Glomerular visceral epithelial cell (primary cell): ENCODE measurements around the gene CANT1.
"Not testable (repeated sequence)": the region's sequence is repeated elsewhere in the genome, so short reads cannot be mapped to it uniquely, and the experiment has no call there.

ENCODE experiments used
- DNase-seq: peaks from one replicate; pipeline ENCODE4 v3.0.0-alpha.2; 2016; ENCODE audit errors: extremely low spot score

The CANT1 gene

DNA sequence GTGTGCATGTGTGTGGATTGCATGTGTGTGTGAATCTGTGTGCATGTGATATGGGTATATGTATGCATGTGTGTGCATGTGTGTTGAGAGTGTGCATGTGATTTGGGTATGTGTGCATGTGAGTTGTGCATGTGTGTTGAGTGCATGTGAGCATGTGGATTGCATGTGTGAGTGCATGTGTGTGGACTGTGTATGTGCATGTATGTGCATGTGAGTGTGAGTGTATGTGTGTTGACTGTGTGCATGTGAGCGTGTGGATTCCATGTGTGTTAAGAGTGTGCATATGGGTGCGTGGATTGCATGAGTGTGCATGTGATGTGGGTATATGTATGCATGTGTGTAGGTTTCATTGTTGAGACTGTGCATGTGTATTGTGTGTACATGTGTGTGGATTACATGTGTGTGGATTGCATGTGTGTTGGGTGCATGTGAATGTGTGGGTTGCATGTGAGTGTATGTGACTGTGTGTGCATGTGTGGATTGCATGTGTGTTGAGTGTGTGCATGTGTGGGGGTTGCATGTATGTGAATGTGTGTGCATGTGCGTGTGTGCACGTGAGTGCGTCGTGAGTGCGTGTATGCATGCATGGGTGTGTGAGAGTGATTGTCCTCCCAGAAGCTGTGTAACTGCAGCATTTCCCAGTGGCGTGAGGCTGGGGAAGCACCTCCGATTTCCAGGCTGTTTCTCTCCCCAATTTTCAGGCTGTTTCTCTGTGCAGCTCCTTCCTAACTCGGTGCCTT is 33.8 kb upstream of the CANT1 start:
- DNase-seq, result no peak

DNA sequence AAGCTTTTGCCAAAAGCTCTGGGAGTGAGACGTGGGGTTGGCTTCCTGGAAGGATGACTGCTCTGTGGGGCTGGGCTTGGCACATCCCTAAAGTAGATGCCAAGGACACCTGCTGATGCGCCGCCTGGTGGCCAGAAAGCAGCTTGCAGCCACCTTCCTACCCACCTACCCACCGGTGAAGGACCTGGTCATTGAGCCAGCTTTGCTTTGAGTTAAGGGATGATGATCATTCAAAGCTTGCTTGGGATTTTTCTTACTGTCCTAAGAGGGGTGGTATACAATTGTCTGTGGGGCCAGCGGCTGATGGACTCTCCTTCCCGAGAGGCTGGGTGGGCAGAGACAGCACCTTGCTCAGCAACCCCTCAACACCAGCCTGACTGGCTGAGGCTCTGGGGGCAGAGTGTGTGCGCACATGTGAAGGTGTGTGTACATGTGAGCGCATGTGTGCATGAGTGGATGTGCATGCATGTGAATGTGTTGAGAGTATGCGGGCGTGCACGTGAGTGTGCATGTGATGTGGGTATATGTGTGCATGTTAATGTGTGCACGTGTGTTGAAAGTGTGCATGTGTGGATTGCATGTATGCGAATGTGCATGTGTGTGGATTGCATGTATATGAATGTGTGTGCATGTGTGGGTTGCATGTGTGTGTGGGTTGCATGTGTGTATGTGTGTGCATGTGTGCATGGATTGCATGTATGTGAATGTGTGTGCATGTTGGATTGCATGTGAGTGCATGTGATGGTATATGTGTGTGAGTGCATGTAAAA is 33.0 kb upstream of the CANT1 start:
- peak; percentile 79 for DNase-seq

DNA sequence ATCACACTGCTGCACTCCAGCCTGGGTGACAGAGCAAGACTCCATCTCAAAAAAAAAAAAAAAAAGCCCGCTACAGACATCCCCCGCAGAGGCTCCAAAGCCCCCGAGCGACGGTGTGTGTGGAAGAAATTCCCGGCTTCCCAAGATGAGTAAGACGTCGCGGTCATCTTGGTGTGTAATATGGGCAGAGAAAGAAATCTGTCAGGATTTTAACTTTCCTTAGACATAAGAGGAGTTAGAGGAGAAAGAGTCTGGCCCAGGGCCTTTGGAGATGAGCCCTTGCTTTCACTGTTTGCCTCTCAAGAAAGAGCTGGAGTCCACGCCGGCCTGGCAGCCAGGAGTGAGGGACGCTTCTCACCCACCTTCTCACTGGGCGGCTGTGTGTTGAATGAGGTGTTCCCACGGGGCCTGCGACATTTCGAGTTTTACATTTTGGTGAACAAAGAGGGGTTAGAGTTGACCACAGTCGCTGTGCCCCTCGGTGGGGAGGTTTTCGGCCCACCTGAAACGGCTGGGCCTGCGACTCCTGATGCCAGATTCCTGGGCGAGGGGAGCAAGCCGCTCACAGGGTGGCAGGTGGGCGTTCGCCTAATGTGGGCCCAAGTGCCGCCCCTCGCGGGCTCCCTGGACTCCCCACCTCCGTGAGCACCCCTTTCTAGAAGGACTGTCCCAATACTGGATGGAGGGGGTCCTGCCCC is 32.3 kb upstream of the CANT1 start:
- DNase-seq, result peak; percentile 55

DNA sequence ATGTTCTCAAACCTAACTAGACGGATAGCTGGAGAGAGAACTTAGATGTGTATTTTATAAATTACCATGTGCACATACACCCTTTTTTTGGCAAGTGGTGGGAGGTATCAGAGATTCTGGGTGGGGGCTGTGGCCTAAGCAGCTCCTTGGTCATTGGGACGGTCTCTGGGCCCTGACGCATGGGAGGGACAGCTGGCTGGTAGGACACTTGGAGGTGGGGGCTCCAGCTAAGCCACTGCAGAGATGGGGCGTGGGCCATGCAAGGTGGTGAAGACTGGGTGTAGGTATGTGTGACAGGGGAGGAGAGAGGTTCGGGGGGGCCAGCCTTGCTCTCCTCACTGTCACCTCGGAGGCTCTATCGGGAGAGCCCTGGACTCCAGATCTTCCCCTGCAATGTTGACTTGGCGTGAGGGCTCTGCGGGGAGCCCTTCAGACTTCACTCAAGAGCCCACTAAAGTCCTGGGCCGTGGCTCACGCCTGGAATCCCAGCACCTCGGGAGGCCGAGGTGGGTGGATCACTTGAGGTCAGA is 31.5 kb upstream of the CANT1 start:
- no peak for DNase-seq

DNA sequence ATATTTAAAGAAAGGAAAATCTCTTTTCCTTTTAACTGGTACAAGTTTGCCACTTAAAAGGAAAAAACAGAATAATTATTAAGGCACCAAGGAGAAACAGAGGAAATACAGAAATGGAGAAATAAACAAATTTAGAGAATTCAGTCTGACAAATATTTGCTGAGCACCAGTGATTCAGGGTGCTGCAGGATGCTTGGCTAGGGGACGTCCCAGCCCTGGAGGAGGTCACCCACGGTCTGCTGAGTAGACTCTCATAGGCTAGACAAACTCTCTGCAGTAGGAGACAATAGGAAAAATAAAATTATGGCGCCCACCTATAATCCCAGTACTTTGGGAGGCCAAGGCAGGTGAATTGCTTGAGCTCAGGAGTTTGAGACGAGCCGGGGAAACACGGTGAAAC is 30.3 kb upstream of the CANT1 start:
- no peak for DNase-seq

DNA sequence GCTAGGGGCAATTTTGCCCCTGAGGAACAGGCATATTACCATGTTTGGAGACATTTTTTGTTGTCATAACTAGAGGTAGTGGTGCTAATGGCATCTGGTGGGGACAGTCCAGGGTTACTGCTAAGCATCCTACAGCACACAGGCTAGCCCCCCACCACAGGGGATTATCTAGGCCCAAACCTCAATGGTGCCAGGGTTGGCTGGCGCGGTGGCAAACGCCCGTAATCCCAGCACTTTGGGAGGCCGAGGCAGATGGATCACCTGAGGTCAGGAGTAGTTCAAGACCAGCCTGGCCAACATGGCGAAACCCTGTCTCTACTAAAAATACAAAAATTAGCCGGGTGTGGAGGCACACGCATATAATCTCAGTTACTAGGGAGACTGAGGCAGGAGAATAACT is 29.6 kb upstream of the CANT1 start:
- no peak for DNase-seq

GRCh38 chr17:79038545-79039135 is 29.1 kb upstream of the CANT1 start:
- DNase-seq, result peak; percentile 87

DNA sequence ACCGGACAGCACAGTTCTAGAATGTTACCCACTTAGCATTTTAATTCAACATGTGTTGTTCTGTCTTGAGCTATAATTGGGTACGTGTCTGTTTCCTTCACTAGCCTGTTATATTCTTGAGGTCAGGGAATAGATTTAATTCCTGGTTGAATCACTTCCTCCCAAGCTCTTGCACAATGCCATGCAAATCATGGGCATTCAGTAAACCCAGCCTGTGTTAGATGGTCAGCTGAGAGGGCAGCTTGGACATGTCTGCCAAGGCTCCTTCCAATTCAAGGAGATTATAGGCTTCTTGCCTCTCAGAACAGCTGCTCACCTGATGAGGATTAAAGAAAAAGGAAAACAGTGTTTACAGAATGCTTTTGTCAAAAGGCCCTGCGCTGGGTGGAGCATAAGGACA is 27.0 kb upstream of the CANT1 start:
- peak; percentile 78 for DNase-seq

- no peak for DNase-seq
These were observed 26.6 kb upstream of the CANT1 start for GRCh38 chr17:79036181-79036580.

- DNase-seq, result no peak
These were observed 26.1 kb upstream of the CANT1 start for GRCh38 chr17:79035686-79036085.

DNA sequence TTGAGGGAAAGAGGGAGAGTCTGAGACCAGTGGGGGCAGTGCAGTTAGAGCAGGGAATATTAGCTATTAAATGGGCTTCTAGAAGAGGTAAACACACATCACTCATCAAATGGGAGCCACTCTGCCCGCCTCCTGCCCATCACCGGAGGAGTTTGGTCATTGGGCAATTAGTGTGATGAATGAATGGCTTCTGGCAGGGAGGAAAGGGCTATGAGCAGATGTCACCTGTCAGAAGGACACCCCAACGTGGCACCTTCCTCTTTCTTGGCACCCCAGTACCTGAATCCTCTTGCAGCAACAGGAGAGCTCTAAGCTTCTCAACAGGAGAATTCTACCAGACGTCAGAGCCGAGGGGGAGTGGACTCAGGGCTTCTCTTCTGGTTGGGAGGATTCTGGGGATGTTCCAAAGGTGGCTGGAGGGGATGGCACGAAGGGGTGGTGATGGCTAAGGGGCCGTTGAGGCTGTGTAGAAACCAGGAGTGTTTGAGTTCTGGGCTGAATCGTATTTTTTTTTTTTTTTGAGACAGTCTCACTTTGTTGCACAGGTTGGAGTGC is 25.4 kb upstream of the CANT1 start:
- no peak for DNase-seq

GRCh38 chr17:79033741-79034501 is 24.4 kb upstream of the CANT1 start:
- DNase-seq, result no peak

- DNase-seq, result no peak
These were observed 23.6 kb upstream of the CANT1 start for GRCh38 chr17:79033046-79033616.

GRCh38 chr17:79031996-79032875 is 22.7 kb upstream of the CANT1 start:
- DNase-seq, result no peak

DNA sequence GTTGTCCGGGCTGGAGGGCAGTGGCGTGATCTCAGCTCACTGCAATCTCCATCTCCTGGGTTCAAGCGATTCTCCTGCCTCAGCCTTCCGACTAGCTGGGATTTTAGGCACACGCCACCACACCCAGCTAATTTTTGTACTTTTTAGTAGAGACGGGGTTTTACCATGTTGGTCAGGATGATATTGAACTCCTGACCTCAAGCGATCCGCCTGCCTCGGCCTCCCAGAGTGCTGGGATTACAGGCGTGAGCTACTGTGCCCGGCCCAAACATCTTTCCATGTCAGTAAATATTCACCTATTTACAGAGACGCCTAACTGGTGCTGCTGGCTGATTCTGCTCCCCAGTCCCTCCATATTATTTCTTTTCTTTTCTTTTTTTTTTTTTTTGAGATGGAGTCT is 21.1 kb upstream of the CANT1 start:
- not testable (repeated sequence) for DNase-seq

DNA sequence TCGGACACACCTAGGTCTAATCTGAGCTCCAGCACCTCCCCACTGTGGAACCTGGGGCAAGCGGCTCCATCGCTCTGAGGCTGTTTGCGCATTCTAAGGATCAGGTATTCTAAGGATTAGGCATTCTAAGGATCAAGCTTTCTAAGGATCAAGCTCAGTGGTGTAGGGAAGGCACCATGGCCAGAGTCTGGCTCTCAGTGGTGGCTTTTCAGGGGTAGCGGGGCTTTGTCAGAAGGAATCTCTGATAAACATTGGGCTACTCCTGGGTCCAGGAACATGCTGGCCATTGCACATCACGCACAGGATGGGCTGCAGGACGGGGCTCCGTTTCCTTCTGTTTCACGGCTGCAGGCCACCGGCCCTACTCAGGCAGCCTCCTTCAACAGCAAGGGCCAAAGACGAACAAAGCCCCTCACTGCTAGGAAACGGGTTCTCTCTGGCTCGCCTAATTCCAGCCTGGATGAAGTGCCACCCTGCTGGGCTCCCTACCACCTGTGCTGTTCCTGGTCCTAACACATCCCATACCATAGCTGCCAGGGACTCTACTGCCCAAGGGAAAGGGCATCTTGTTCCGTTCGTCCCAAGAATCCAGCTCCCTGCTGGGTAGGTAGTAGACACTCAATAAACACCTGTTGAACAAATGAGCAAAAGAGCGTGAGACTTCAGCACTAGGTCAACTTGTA is 19.9 kb upstream of the CANT1 start:
- DNase-seq, result no peak

GRCh38 chr17:79028496-79029326 is 19.1 kb upstream of the CANT1 start:
- no peak for DNase-seq

- peak; percentile 93 for DNase-seq
These were observed 18.4 kb upstream of the CANT1 start for GRCh38 chr17:79027925-79028491.
